Esophagus muscularis mucosa (tissue), 4 donors: ENCODE data around the gene SESTD1. TPM values are rescaled to one million over a fixed set of nuclear protein-coding genes. Genes with fewer than 3 reads are reported as not detected.
"Not testable (repeated sequence)": the region's sequence is repeated elsewhere in the genome, so short reads cannot be mapped to it uniquely, and the experiment has no call there.

Experiments used
- DNase-seq: peaks from one replicate; pipeline ENCODE4 v3.0.0-alpha.2; 2017; ENCODE audit errors: extremely low spot score
- H3K27ac ChIP-seq, 4 donors: fragments of 200-600 bp; sonication (generic); replicated peaks in 1 of 4; 1 replicate in 3 of 4; 2 replicates in 1 of 4; pipeline ENCODE4 v1.5.1; 2016 to 2019; ENCODE audit warnings: mild to moderate bottlenecking in 1 of 4
- H3K27me3 ChIP-seq, 4 donors: fragments of 200-600 bp; sonication (generic); one replicate each; pipeline versions ENCODE4 v1.5.1 to v1.6.0; 2016 to 2019
- H3K36me3 ChIP-seq, 4 donors: fragments of 200-600 bp; sonication (generic); one replicate each; pipeline ENCODE4 v1.5.1; 2016 to 2019
- H3K4me1 ChIP-seq, 4 donors: fragments of 200-600 bp; sonication (generic); one replicate each; pipeline ENCODE4 v1.5.1; 2016 to 2019
- H3K4me3 ChIP-seq, 4 donors: fragments of 200-600 bp; sonication (generic); 1 replicate in 2 of 4; 2 replicates in 2 of 4; pipeline ENCODE4 v1.5.1; 2016 to 2019; ENCODE audit warnings: mild to moderate bottlenecking in 4 of 4, moderate library complexity in 1 of 4
- H3K9me3 ChIP-seq, 4 donors: fragments of 200-600 bp; sonication (generic); 1 replicate in 3 of 4; 2 replicates in 1 of 4; pipeline ENCODE4 v1.5.1; 2016 to 2019
- CTCF ChIP-seq, 3 experiments: fragments of 200-600 bp in 2 of 3; fragments of 450-650 bp in 1 of 3; sonication (generic) in 2 of 3; IDR thresholded peaks; one replicate each; pipeline ENCODE4 v1.5.1; 2017 to 2019; ENCODE audit warnings: antibody characterized with exemption in 3 of 3, mild to moderate bottlenecking in 2 of 3, moderate library complexity in 1 of 3
- EP300 ChIP-seq: sonication (generic); formaldehyde crosslinking; IDR thresholded peaks from one replicate; pipeline ENCODE4 v1.6.1; 2017; ENCODE audit warnings: antibody characterized with exemption
- POLR2A ChIP-seq: fragments of 450-650 bp; IDR thresholded peaks from one replicate; pipeline ENCODE4 v1.6.1; 2017; ENCODE audit warnings: antibody characterized with exemption, moderate library complexity, mild to moderate bottlenecking, low read depth
- POLR2AphosphoS5 ChIP-seq, 2 donors: sonication (generic); formaldehyde crosslinking; IDR thresholded peaks; one replicate each; pipeline ENCODE4 v1.6.1; 2017; ENCODE audit warnings: antibody characterized with exemption in 2 of 2
- WGBS: methylation state at CpG from one replicate; pipeline ENCODE4 v1.1.5; 2018; 5-methylcytosine and 5-hydroxymethylcytosine counted together
- intact Hi-C: fragments of 100-400 bp; cut with DNase I; formaldehyde crosslinking; loops from one replicate; pipeline ENCODE4 v1.15.1; 2023
- total RNA-seq, 4 donors: library from RNA; depleted of rRNA; stranded (reverse); fragments of >200 nt; gene quantifications; one replicate each; pipeline versions ENCODE4 v1.1.0 to v1.2.1, GENCODE V29; 2016

The SESTD1 gene
- total RNA-seq, 4 donors from 2014 or later: 48.9 to 57.3 (median 53.3) TPM

- H3K4me1 ChIP-seq: peaks cover 0 to 54% (median 34%) of the 10 kb centered on the region in 4 donors
- no peaks in the 10 kb centered on the region for H3K9me3 ChIP-seq
- intact Hi-C loops: no loop called here
- H3K4me3 ChIP-seq: no peak overlapping the region
- no peak overlapping the region for H3K27ac ChIP-seq
- DNase-seq: no peak
- TF ChIP-seq CTCF (IDR thresholded peaks at IDR 0.05) (no peak), EP300 (no peak), POLR2A (no peak), POLR2AphosphoS5 (IDR thresholded peaks at IDR 0.05) (no peak)
- H3K27me3 ChIP-seq: no peaks in the 10 kb centered on the region
- H3K36me3 ChIP-seq: no peaks in the 10 kb centered on the region
- 89% methylated on average over 3 of the region's 3 CpGs for WGBS
Observed at GRCh38 chr2:179250095-179250494, 14.5 kb downstream of the SESTD1 start.

- no peak for DNase-seq
- 78% methylated on average over 1 of the region's 1 CpG for WGBS
- TF ChIP-seq CTCF (IDR thresholded peaks at IDR 0.05) (no peak), EP300 (no peak), POLR2AphosphoS5 (IDR thresholded peaks at IDR 0.05) (no peak), POLR2A (no peak)
- intact Hi-C loops: no loop called here
- no peak overlapping the region for H3K27ac ChIP-seq
- H3K36me3 ChIP-seq: no peaks in the 10 kb centered on the region
- no peaks in the 10 kb centered on the region for H3K27me3 ChIP-seq
- H3K4me1 ChIP-seq: peaks cover 0 to 33% (median 25%) of the 10 kb centered on the region in 4 donors
- H3K9me3 ChIP-seq: no peaks in the 10 kb centered on the region
- no peak overlapping the region for H3K4me3 ChIP-seq
Observed at GRCh38 chr2:179248024-179248348, 16.6 kb downstream of the SESTD1 start.

GRCh38 chr2:179247318-179248023 is 17.2 kb downstream of the SESTD1 start:
- 93% methylated on average over 2 of the region's 2 CpGs for WGBS
- Histone ChIP-seq H3K36me3 (no peaks in the 10 kb centered on the region), H3K9me3 (no peaks in the 10 kb centered on the region), H3K4me1 (peaks cover 0 to 28% (median 20%) of the 10 kb centered on the region in 4 donors), H3K4me3 (no peak overlapping the region), H3K27me3 (no peaks in the 10 kb centered on the region), H3K27ac (no peak overlapping the region)
- TF ChIP-seq POLR2A (no peak), POLR2AphosphoS5 (IDR thresholded peaks at IDR 0.05) (no peak), CTCF (IDR thresholded peaks at IDR 0.05) (no peak)
- intact Hi-C loops: no loop called here
- DNase-seq: no peak

GRCh38 chr2:179245843-179246242 is 18.8 kb downstream of the SESTD1 start:
- not testable (repeated sequence) for H3K9me3 ChIP-seq

GRCh38 chr2:179243046-179243445 is 21.6 kb downstream of the SESTD1 start:
- Histone ChIP-seq H3K4me3 (no peak overlapping the region), H3K9me3 (no peaks in the 10 kb centered on the region), H3K4me1 (peaks cover 29 to 42% (median 36%) of the 10 kb centered on the region in 4 donors), H3K27me3 (no peaks in the 10 kb centered on the region), H3K27ac (no peak overlapping the region), H3K36me3 (no peaks in the 10 kb centered on the region)
- TF ChIP-seq CTCF (IDR thresholded peaks at IDR 0.05) (no peak), POLR2A (no peak), EP300 (no peak), POLR2AphosphoS5 (IDR thresholded peaks at IDR 0.05) (no peak)
- no peak for DNase-seq
- WGBS: 66% methylated on average over 1 of the region's 1 CpG
- intact Hi-C loops: no loop called here

More at GRCh38 chr2:179245843-179246242, 18.8 kb downstream of the SESTD1 start:
- peaks cover 1 to 16% (median 11%) of the 10 kb centered on the region in 4 donors for H3K4me1 ChIP-seq
- DNase-seq, H3K27me3 ChIP-seq, H3K36me3 ChIP-seq, H3K4me3 ChIP-seq, H3K27ac ChIP-seq, intact Hi-C loops: not testable (repeated sequence)
- WGBS: 98% methylated on average over 10 of the region's 10 CpGs
